ENCODE data around the gene VMAC.

The VMAC gene

DNA sequence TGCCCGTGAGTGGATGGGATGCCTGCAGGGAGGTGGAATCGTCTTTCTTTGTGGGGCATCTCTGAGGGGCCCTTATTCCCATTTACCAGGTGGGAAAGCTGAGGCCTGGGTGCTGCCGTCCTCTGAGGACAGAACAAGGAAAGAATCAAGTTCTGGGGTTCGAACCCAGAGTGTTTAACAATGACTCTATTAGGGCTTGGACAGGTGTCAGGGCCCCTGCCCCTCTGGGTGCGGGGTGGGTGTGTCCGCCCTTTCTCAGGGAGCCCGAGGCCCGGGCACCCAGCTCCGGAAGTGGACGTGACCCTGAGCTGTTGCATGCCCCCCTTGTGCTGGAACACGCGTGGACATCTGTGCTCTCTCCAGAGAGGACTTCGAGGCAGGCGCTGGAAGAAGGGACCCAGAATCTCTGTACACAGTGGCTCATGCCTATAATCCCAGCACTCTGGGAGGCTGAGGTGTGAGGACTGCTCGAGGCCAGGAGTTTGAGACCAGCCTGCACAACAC is 11.8 kb upstream of the VMAC start:
- peaks cover 3% of the 10 kb centered on the region for H3K27me3 Mint-ChIP-seq (ENCODE audit: low read depth, poor library complexity)
- no peaks in the 10 kb centered on the region for H3K36me3 Mint-ChIP-seq (ENCODE audit: low read depth)
- DNase-seq = no peak
- H3K4me1 Mint-ChIP-seq = peaks cover 13% of the 10 kb centered on the region
- H3K27ac Mint-ChIP-seq = no peak overlapping the region
- H3K4me3 Mint-ChIP-seq = no peak overlapping the region
- TF ChIP-seq, protein P1, sequence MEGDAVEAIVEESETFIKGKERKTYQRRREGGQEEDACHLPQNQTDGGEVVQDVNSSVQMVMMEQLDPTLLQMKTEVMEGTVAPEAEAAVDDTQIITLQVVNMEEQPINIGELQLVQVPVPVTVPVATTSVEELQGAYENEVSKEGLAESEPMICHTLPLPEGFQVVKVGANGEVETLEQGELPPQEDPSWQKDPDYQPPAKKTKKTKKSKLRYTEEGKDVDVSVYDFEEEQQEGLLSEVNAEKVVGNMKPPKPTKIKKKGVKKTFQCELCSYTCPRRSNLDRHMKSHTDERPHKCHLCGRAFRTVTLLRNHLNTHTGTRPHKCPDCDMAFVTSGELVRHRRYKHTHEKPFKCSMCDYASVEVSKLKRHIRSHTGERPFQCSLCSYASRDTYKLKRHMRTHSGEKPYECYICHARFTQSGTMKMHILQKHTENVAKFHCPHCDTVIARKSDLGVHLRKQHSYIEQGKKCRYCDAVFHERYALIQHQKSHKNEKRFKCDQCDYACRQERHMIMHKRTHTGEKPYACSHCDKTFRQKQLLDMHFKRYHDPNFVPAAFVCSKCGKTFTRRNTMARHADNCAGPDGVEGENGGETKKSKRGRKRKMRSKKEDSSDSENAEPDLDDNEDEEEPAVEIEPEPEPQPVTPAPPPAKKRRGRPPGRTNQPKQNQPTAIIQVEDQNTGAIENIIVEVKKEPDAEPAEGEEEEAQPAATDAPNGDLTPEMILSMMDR (IDR thresholded peaks at IDR 0.05) = no peak
- no peaks in the 10 kb centered on the region for H3K9me3 Mint-ChIP-seq

DNA sequence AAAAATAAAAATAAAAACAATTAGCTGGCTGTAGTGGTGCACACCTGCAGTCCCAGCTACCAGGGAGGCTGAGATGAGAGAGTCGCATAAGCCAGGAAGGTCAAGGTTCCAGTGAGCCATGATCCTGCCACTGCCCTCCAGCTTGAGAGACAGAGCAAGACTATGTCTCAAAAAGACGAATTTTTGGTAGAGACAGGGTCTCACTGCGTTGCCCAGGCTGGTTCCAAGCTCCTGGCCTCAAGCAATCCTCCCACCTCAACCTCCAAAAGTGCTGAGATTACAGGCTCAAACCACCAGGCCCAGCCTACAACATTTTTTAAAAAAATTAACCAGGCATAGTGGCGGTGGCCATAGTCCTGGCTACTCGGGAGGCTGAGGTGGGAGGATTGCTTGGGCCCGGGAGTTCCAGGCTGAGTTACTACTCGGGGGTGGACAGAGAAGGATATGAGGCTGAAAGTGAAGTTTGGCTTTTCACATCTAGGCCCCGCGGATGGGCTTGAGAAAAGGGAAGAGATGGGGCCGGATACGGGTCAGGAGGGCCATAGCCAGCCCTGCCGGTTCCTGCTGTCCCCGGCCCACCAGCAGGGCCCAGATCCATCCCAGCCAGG is 11.3 kb upstream of the VMAC start:
- TF ChIP-seq, protein P1 (IDR thresholded peaks at IDR 0.05) = no peak
- H3K9me3 Mint-ChIP-seq = no peaks in the 10 kb centered on the region
- H3K4me3 Mint-ChIP-seq = no peak overlapping the region
- DNase-seq = no peak
- no peaks in the 10 kb centered on the region for H3K36me3 Mint-ChIP-seq (ENCODE audit: low read depth)
- peaks cover 13% of the 10 kb centered on the region for H3K4me1 Mint-ChIP-seq
- no peak overlapping the region for H3K27ac Mint-ChIP-seq
- peaks cover 3% of the 10 kb centered on the region for H3K27me3 Mint-ChIP-seq (ENCODE audit: low read depth, poor library complexity)

DNA sequence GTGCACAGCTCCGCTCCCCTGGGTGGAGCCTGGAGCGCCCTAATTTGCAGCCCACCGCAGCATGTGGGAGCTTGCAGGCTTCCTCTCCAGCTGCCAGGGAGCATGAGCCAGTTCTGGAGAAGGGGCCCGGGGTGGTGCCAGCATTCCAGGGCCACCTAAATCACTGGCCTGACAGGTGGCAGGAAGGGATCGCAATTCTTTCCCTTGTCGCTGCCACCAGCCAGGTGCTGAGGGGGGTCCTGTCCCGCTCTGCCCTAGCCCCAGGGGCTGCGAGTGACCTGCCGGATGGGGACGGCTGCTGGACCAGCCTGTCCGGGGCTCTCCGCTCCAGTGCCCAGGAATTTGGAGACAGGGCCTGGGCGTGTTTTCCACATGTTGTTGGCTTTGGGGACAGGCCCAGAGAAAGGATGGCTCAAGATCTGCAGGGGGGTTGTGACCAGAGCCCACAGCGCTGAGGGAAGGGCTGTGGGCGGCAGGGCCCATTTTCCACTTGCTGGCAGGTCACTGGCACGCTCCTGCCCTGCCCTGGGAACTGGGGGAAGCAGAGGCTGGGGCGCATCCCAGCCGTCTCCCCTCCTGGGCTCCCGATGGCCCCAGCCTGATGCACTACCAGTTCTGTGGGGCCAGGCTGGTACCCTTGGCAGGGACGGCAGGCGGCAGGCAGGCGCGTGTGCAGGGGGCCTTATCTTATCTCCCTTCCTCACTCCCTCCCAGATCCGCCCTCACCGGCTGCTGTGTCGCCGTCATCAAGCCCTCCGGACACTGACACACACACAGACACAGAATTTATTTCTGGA is 10.6 kb upstream of the VMAC start:
- DNase-seq = peak; percentile 46

DNA sequence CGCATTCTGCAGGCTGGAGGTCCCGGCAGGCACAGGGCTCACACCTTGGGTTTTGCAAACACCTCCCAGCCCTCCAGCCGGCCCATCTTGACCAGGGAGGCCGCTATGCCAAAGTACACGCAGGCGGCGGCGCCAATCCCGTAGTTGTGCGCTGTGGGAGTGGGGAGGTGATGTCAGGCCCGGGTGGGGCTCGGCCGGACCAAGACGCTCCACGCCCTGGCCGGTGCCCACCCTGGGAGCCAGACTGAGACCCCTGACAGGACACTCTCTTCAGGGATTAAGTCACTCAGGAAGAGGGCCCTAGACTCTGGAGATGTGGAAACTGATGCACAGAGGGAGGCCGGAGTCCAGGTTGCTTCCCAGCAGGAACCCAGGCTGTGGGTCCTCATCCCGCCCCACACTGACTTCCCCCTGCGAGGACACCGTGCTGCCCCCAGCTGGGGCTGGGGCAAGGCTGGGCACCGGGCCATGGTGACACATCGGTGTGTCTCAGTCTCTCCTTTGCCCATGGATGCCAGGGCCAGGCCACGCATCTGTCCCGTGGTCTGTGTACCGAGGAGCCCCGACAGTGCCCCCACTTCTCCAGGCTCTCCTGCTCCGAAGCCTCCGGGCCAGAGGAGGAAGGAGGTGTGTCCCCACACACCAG is 9.8 kb upstream of the VMAC start:
- Mint-ChIP-seq H3K27ac (no peak overlapping the region), H3K4me3 (no peak overlapping the region), H3K36me3 (ENCODE audit: low read depth) (peaks cover under 1% of the 10 kb centered on the region), H3K9me3 (no peaks in the 10 kb centered on the region), H3K4me1 (peaks cover 7% of the 10 kb centered on the region), H3K27me3 (ENCODE audit: low read depth, poor library complexity) (no peaks in the 10 kb centered on the region)
- no peak for DNase-seq
- TF ChIP-seq, protein P1 (IDR thresholded peaks at IDR 0.05) = no peak

More for the DNA sequence above, 10.6 kb upstream of the VMAC start:
- no peaks in the 10 kb centered on the region for H3K36me3 Mint-ChIP-seq (ENCODE audit: low read depth)
- no peaks in the 10 kb centered on the region for H3K9me3 Mint-ChIP-seq
- peaks cover 13% of the 10 kb centered on the region for H3K4me1 Mint-ChIP-seq
- H3K4me3 Mint-ChIP-seq = no peak overlapping the region
- H3K27me3 Mint-ChIP-seq (ENCODE audit: low read depth, poor library complexity) = peaks cover 1% of the 10 kb centered on the region
- no peak overlapping the region for H3K27ac Mint-ChIP-seq
- TF ChIP-seq, protein P1 (IDR thresholded peaks at IDR 0.05) = no peak

DNA sequence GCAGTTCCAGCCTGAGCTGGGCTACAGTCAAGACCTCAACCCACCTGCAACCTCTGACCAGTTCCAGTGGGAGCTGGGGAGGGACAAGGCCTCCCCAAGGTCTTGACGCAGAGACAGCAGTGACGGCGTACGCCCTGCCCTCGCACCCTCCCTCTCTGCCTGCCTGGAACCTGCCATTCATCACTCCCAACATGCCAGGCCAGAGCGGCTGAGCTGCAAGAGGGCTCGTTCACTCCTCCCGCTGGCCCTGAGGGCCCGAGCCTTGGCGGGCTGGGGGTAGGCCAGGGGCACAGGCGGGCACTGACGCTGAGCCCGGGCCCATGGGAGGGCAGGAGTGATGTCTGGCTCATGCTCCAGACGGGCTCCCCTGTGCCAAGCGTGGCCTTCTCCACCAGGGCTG is 9.3 kb upstream of the VMAC start:
- Mint-ChIP-seq H3K4me1 (peaks cover 6% of the 10 kb centered on the region), H3K27ac (no peak overlapping the region), H3K36me3 (ENCODE audit: low read depth) (peaks cover 6% of the 10 kb centered on the region), H3K27me3 (ENCODE audit: low read depth, poor library complexity) (no peaks in the 10 kb centered on the region), H3K9me3 (no peaks in the 10 kb centered on the region), H3K4me3 (no peak overlapping the region)
- TF ChIP-seq, protein P1 (IDR thresholded peaks at IDR 0.05) = no peak
- no peak for DNase-seq
